ENCODE results near the gene LTB4R. TPM values are rescaled to one million over a fixed set of nuclear protein-coding genes. Genes with fewer than 3 reads are reported as not detected.

LTB4R gene
- total and polyA plus RNA-seq, 4 donors: 0.86 to 5.0 (median 2.5) TPM

GRCh38 chr14:24299255-24300191 lies 11.8 kb upstream of the LTB4R start, which contains the start of the genes DHRS1 and NOP9:
TSS of gene DHRS1 (minus strand) at chr14:24299780. CDS start at chr14:24299106, 674 bp downstream.
TSS of gene NOP9 (plus strand) at chr14:24299850. CDS start at chr14:24299955, 105 bp downstream.
- H3K4me3 ChIP-seq (ENCODE audit: low read depth in 1 of 3, low read length in 3 of 3): peak within 1 kb of the TSS; percentile 80 to 86 (median 83)
- TF ChIP-seq YY1 (IDR thresholded peaks at IDR 0.05) (peak; percentile 65), HNF4A (conservative IDR thresholded peaks at IDR 0.05) (peak; percentile 69 to 87), TAF1 (conservative IDR thresholded peaks at IDR 0.05) (no peak), FOXA2 (IDR thresholded peaks at IDR 0.05) (no peak), RAD21 (IDR thresholded peaks at IDR 0.05) (peak; percentile 10 to 38), HNF4G (IDR thresholded peaks at IDR 0.05) (no peak), ATF3 (IDR thresholded peaks at IDR 0.05) (no peak), EGR1 (IDR thresholded peaks at IDR 0.05; ENCODE audit: low read depth in 2 of 2) (peak in 1 of 2 donors; percentile 24), JUND (IDR thresholded peaks at IDR 0.05) (peak in 1 of 2 donors; percentile 66), GABPA (IDR thresholded peaks at IDR 0.05 in 1 of 2, conservative IDR thresholded peaks at IDR 0.05 in 1 of 2) (peak in 1 of 2 donors; percentile 61), NR2F2 (IDR thresholded peaks at IDR 0.05) (no peak), FOXA1 (IDR thresholded peaks at IDR 0.05) (peak; percentile 48), MAX (IDR thresholded peaks at IDR 0.05) (peak; percentile 81), CTCF (IDR thresholded peaks at IDR 0.05; ENCODE audit: low read depth, low read length, missing input control) (no peak), SP1 (IDR thresholded peaks at IDR 0.05) (peak; percentile 74), RXRA (IDR thresholded peaks at IDR 0.05) (peak; percentile 27 to 58), ZBTB33 (IDR thresholded peaks at IDR 0.05) (no peak)
- TF ChIP-seq, protein P1, sequence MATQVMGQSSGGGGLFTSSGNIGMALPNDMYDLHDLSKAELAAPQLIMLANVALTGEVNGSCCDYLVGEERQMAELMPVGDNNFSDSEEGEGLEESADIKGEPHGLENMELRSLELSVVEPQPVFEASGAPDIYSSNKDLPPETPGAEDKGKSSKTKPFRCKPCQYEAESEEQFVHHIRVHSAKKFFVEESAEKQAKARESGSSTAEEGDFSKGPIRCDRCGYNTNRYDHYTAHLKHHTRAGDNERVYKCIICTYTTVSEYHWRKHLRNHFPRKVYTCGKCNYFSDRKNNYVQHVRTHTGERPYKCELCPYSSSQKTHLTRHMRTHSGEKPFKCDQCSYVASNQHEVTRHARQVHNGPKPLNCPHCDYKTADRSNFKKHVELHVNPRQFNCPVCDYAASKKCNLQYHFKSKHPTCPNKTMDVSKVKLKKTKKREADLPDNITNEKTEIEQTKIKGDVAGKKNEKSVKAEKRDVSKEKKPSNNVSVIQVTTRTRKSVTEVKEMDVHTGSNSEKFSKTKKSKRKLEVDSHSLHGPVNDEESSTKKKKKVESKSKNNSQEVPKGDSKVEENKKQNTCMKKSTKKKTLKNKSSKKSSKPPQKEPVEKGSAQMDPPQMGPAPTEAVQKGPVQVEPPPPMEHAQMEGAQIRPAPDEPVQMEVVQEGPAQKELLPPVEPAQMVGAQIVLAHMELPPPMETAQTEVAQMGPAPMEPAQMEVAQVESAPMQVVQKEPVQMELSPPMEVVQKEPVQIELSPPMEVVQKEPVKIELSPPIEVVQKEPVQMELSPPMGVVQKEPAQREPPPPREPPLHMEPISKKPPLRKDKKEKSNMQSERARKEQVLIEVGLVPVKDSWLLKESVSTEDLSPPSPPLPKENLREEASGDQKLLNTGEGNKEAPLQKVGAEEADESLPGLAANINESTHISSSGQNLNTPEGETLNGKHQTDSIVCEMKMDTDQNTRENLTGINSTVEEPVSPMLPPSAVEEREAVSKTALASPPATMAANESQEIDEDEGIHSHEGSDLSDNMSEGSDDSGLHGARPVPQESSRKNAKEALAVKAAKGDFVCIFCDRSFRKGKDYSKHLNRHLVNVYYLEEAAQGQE (IDR thresholded peaks at IDR 0.05): peak; percentile 91
- H3K27me3 ChIP-seq (ENCODE audit: control insufficient read depth in 4 of 4, insufficient read depth in 4 of 4, low read length in 3 of 4): no peaks in the 10 kb centered on the region
- DNase-seq (ENCODE audit: low spot score): peak; percentile 98
- H3K9ac ChIP-seq (ENCODE audit: low read depth in 1 of 2, low read length in 2 of 2): peak within 1 kb of the TSS; percentile 71 to 80
- WGBS: under 1% methylated on average over 75 of the region's 75 CpGs
- H3K27ac ChIP-seq (ENCODE audit: low read depth in 1 of 2, low read length in 2 of 2): peak within 1 kb of the TSS; percentile 90 to 94
- no peaks in the 10 kb centered on the region for H3K9me3 ChIP-seq (ENCODE audit: control insufficient read depth in 4 of 4, low read length in 3 of 4)
- peaks cover 8 to 82% (median 69%) of the 10 kb centered on the region in 4 donors for H3K4me1 ChIP-seq (ENCODE audit: control insufficient read depth in 4 of 4, insufficient read depth in 4 of 4, low read length in 3 of 4)
- H3K36me3 ChIP-seq (ENCODE audit: control insufficient read depth in 4 of 4, insufficient read depth in 3 of 4, low read depth in 1 of 4, low read length in 3 of 4): peaks cover 7 to 40% (median 30%) of the 10 kb centered on the region in 4 donors
